ENCODE measurements around the gene PRDM8. TPM values are rescaled to one million over a fixed set of nuclear protein-coding genes. Genes with fewer than 3 reads are reported as not detected.

The PRDM8 gene
- total RNA-seq, 1 experiment from 2014 or later: 5.3 TPM

- no TSS peak for BruUV-seq (replicated peaks)
- CTCF ChIA-PET: no interaction called here
- H3K27ac ChIP-seq (ENCODE audit: low read length): no peak overlapping the region
- H3K27me3 ChIP-seq (ENCODE audit: control insufficient read depth, insufficient read depth, low read length): no peaks in the 10 kb centered on the region
- no peaks in the 10 kb centered on the region for H3K36me3 ChIP-seq (ENCODE audit: control insufficient read depth, insufficient read depth, low read length)
- in situ Hi-C loops (cut with HindIII; ENCODE audit: low pct_unique_long_range_greater_than_20kb, low sequenced_read_pairs) (no loop called here), intact Hi-C loops (cut with micrococcal nuclease; ENCODE audit: unreplicated experiment) (no loop called here)
- DNase-seq (ENCODE audit: low read depth, low spot score) (no peak), ATAC-seq (no peak)
- no peak overlapping the region for H3K4me3 ChIP-seq (ENCODE audit: low read depth in 2 of 2, low read length in 2 of 2)
- H3K9me3 ChIP-seq (ENCODE audit: control insufficient read depth, insufficient read depth, low read depth, low read length): no peaks in the 10 kb centered on the region
- peaks cover 4% of the 10 kb centered on the region; the same call in 1 of the 2 replicates for H3K4me1 ChIP-seq (ENCODE audit: control insufficient read depth, insufficient read depth, low read length)
- TF ChIP-seq TCF7L2 (IDR thresholded peaks at IDR 0.05; ENCODE audit: low read depth, low read length) (no peak), POLR2AphosphoS5 (IDR thresholded peaks at IDR 0.05; ENCODE audit: low read depth, low read length) (no peak), REST (IDR thresholded peaks at IDR 0.05; ENCODE audit: insufficient read depth in 1 of 2, low read depth in 2 of 2, low read length in 1 of 2) (no peak), CTCF (IDR thresholded peaks at IDR 0.05) (no peak), SIN3A (IDR thresholded peaks at IDR 0.05; ENCODE audit: borderline replicate concordance, insufficient read depth, low read depth, low read length) (no peak)
- POLR2A ChIA-PET: no interaction called here
These were observed 8.9 kb upstream of the PRDM8 start for GRCh38 chr4:80188457-80188800.

- H3K36me3 ChIP-seq (ENCODE audit: control insufficient read depth, insufficient read depth, low read length): no peaks in the 10 kb centered on the region
- BruUV-seq (replicated peaks): no TSS peak
- peaks cover 4% of the 10 kb centered on the region; the same call in 1 of the 2 replicates for H3K4me1 ChIP-seq (ENCODE audit: control insufficient read depth, insufficient read depth, low read length)
- no peak for ATAC-seq
- no peaks in the 10 kb centered on the region for H3K27me3 ChIP-seq (ENCODE audit: control insufficient read depth, insufficient read depth, low read length)
- DNase-seq (ENCODE audit: low read depth, low spot score): no peak
- CTCF ChIA-PET: no interaction called here
- no peaks in the 10 kb centered on the region for H3K9me3 ChIP-seq (ENCODE audit: control insufficient read depth, insufficient read depth, low read depth, low read length)
- in situ Hi-C loops (cut with HindIII; ENCODE audit: low pct_unique_long_range_greater_than_20kb, low sequenced_read_pairs): no loop called here
- H3K27ac ChIP-seq (ENCODE audit: low read length): no peak overlapping the region
- intact Hi-C loops (cut with micrococcal nuclease; ENCODE audit: unreplicated experiment): no loop called here
- no peak overlapping the region for H3K4me3 ChIP-seq (ENCODE audit: low read depth in 2 of 2, low read length in 2 of 2)
- no peak for TF ChIP-seq TCF7L2 (IDR thresholded peaks at IDR 0.05; ENCODE audit: low read depth, low read length)
- TF ChIP-seq SIN3A (IDR thresholded peaks at IDR 0.05; ENCODE audit: borderline replicate concordance, insufficient read depth, low read depth, low read length): no peak
- POLR2A ChIA-PET: no interaction called here
These were observed 8.4 kb upstream of the PRDM8 start for GRCh38 chr4:80188801-80189458.

GRCh38 chr4:80189581-80189955, 7.7 kb upstream of the PRDM8 start:
- H3K4me3 ChIP-seq (ENCODE audit: low read depth in 2 of 2, low read length in 2 of 2): no peak overlapping the region
- no peaks in the 10 kb centered on the region for H3K27me3 ChIP-seq (ENCODE audit: control insufficient read depth, insufficient read depth, low read length)
- no peaks in the 10 kb centered on the region for H3K9me3 ChIP-seq (ENCODE audit: control insufficient read depth, insufficient read depth, low read depth, low read length)
- no peak overlapping the region for H3K27ac ChIP-seq (ENCODE audit: low read length)
- H3K4me1 ChIP-seq (ENCODE audit: control insufficient read depth, insufficient read depth, low read length): peaks cover 4% of the 10 kb centered on the region; the same call in 1 of the 2 replicates
- ATAC-seq: no peak
- no peak for DNase-seq (ENCODE audit: low read depth, low spot score)
- TF ChIP-seq POLR2AphosphoS5 (IDR thresholded peaks at IDR 0.05; ENCODE audit: low read depth, low read length): no peak
- no peak for TF ChIP-seq TCF7L2 (IDR thresholded peaks at IDR 0.05; ENCODE audit: low read depth, low read length)
- no peak for TF ChIP-seq REST (IDR thresholded peaks at IDR 0.05; ENCODE audit: insufficient read depth in 1 of 2, low read depth in 2 of 2, low read length in 1 of 2)
- TF ChIP-seq SIN3A (IDR thresholded peaks at IDR 0.05; ENCODE audit: borderline replicate concordance, insufficient read depth, low read depth, low read length): no peak
- TF ChIP-seq CTCF (IDR thresholded peaks at IDR 0.05): no peak
- H3K36me3 ChIP-seq (ENCODE audit: control insufficient read depth, insufficient read depth, low read length): no peaks in the 10 kb centered on the region
- BruUV-seq (replicated peaks): no TSS peak
- intact Hi-C loops (cut with micrococcal nuclease; ENCODE audit: unreplicated experiment): no loop called here
- in situ Hi-C loops (cut with HindIII; ENCODE audit: low pct_unique_long_range_greater_than_20kb, low sequenced_read_pairs): no loop called here
- CTCF ChIA-PET: no interaction called here
- POLR2A ChIA-PET: no interaction called here
